NOMO-1 treated with dmso at 0.1 percent for 144 hours (cell line): Measurements from ENCODE around the gene C1orf115.
"Not testable (repeated sequence)": the region's sequence is repeated elsewhere in the genome, so short reads cannot be mapped to it uniquely, and the experiment has no call there.

Experiments
- DNase-seq: peaks from one replicate; lab custom pipeline; 2025; ENCODE audit not compliant: unreplicated experiment; lab: John Stamatoyannopoulos, UW

Gene C1orf115

GRCh38 chr1:220692436-220693228, 2.5 kb downstream of the C1orf115 start:
- no peak for DNase-seq

GRCh38 chr1:220694866-220695382, 4.8 kb downstream of the C1orf115 start:
- DNase-seq: no peak

- no peak for DNase-seq
These were observed 5.3 kb downstream of the C1orf115 start for GRCh38 chr1:220695426-220695825.

- no peak for DNase-seq
These were observed 6.2 kb downstream of the C1orf115 start for GRCh38 chr1:220696226-220696862.

- DNase-seq: no peak
These were observed 6.7 kb downstream of the C1orf115 start for GRCh38 chr1:220696863-220697231.

GRCh38 chr1:220697326-220697725, 7.2 kb downstream of the C1orf115 start:
- no peak for DNase-seq

GRCh38 chr1:220698607-220699016, 8.4 kb downstream of the C1orf115 start:
- DNase-seq: no peak

GRCh38 chr1:220699044-220699443, 8.9 kb downstream of the C1orf115 start:
- no peak for DNase-seq

GRCh38 chr1:220700556-220701179, 10.5 kb downstream of the C1orf115 start:
- no peak for DNase-seq

- peak; percentile 55 for DNase-seq
These were observed 11.8 kb downstream of the C1orf115 start for GRCh38 chr1:220701974-220702373.

GRCh38 chr1:220702733-220703270, 12.6 kb downstream of the C1orf115 start:
- no peak for DNase-seq

GRCh38 chr1:220703305-220703704, 13.1 kb downstream of the C1orf115 start:
- DNase-seq: no peak

GRCh38 chr1:220705782-220706181, 15.6 kb downstream of the C1orf115 start:
- no peak for DNase-seq

GRCh38 chr1:220706480-220706879, 16.3 kb downstream of the C1orf115 start:
- no peak for DNase-seq

GRCh38 chr1:220707160-220707559, 17.0 kb downstream of the C1orf115 start:
- DNase-seq: no peak

- DNase-seq: no peak
These were observed 18.1 kb downstream of the C1orf115 start for GRCh38 chr1:220708244-220708643.

- DNase-seq: no peak
These were observed 19.0 kb downstream of the C1orf115 start for GRCh38 chr1:220708936-220709801.

GRCh38 chr1:220710333-220710732, 20.2 kb downstream of the C1orf115 start:
- DNase-seq: no peak

GRCh38 chr1:220711056-220711809, 21.1 kb downstream of the C1orf115 start:
- peak; percentile 75 for DNase-seq

- DNase-seq: not testable (repeated sequence)
These were observed 25.8 kb downstream of the C1orf115 start for GRCh38 chr1:220715986-220716385.
